ENCODE measurements around the gene C2orf15.
A peak's percentile ranks its signal among the peaks of the same experiment; 100 is the strongest.

The C2orf15 gene

GRCh38 chr2:99152199-99152895, 10.8 kb downstream of the C2orf15 start:
- DNase-seq (ENCODE audit: low read depth): no peak
- H3K4me3 ChIP-seq (ENCODE audit: low read length): no peak overlapping the region
- TF ChIP-seq, protein P1, sequence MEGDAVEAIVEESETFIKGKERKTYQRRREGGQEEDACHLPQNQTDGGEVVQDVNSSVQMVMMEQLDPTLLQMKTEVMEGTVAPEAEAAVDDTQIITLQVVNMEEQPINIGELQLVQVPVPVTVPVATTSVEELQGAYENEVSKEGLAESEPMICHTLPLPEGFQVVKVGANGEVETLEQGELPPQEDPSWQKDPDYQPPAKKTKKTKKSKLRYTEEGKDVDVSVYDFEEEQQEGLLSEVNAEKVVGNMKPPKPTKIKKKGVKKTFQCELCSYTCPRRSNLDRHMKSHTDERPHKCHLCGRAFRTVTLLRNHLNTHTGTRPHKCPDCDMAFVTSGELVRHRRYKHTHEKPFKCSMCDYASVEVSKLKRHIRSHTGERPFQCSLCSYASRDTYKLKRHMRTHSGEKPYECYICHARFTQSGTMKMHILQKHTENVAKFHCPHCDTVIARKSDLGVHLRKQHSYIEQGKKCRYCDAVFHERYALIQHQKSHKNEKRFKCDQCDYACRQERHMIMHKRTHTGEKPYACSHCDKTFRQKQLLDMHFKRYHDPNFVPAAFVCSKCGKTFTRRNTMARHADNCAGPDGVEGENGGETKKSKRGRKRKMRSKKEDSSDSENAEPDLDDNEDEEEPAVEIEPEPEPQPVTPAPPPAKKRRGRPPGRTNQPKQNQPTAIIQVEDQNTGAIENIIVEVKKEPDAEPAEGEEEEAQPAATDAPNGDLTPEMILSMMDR (conservative IDR thresholded peaks at IDR 0.05; ENCODE audit: low read length): no peak

DNA sequence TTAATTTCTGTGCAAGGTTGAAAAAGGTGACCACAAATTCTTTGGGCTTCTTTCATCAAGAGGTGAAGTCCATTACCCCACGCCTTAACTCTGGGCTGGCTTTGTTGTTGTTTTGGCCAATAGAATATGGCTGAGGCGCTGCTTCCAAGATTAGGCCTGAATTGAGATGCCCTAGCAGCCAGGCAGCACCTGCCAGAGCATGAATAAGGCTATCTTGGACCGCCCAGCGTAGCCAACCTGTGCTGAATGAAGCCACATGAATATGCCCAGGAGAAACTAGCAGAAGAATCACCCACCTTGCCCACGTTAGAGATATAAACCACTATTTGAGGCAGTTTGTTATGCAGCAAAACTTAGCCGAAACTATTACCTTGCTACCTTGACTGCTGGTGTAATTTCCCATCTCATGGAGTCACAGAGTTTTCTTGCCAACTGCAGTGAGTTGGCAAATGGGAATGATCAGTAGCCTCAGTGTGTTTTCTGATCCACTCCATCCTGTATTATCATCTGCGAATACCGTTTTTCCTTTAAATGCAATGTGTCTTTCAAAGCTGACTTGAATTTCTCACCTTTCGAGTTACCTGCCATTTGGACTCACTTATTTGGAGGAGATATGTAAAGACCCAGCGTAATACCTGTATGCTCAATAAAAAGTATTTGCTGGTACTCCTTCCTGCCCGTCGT, 12.6 kb downstream of the C2orf15 start:
- H3K4me3 ChIP-seq (ENCODE audit: low read length): peak overlapping the region; percentile 91
- TF ChIP-seq, protein P1 (conservative IDR thresholded peaks at IDR 0.05; ENCODE audit: low read length): no peak
- DNase-seq (ENCODE audit: low read depth): peak; percentile 11

DNA sequence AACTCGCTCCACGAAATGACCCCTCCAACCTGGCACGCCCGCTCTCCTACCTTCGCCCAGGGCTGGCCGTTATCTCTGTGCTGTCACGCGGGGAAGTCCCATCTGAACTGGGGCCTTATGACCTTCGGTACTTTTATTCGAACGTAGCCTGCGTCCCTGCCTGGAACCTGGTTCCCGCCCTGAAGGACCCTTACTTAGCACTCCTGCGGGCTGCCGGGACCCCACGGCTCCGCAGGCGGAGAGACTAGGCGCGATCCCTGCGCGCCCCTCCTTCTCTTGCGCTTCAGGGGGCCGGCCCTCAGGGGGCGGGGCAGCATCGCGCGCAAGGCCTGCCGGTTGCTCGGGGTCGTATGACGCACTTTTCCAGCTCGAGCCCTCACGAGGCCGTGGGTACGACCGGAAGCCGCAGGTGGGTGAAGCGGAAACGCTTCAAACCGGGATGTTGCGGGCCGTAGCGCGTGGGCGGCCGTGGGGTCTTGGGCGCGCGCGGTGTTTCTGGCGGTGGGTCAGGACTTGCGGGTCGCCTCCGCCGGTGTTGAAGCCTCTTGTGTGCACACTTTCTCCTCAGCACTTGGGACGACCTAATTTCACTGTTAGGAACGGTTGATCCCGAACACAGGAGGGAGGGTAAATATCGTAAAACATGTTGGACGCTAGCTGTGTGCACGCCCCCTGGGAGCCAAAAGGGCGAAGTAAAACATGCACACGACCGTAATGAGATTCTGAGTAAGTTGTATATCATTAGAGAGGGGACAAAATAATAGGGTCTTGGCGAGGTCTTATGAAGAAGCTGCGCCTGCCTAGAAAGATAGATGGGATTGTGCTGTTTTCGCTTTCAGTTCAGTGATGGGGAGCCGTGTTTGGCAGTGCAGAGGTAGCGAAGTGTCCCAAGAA, 13.4 kb downstream of the C2orf15 start, which contains the start of the genes LIPT1 and TSGA10:
LIPT1 (plus strand) TSS at position 325 of the 894 bp plus-strand sequence. CDS start 6,991 bp downstream, outside the sequence.
TSGA10 (minus strand) TSS at position 300 of the 894 bp plus-strand sequence. CDS start 45,503 bp downstream, outside the sequence.
- TF ChIP-seq, protein P1 (conservative IDR thresholded peaks at IDR 0.05; ENCODE audit: low read length): peak; percentile 24
- DNase-seq (ENCODE audit: low read depth): peak; percentile 84
- peak within 1 kb of the TSS; percentile 91 for H3K4me3 ChIP-seq (ENCODE audit: low read length)

GRCh38 chr2:99156891-99157290, 15.4 kb downstream of the C2orf15 start:
- no peak for DNase-seq (ENCODE audit: low read depth)
- TF ChIP-seq, protein P1 (conservative IDR thresholded peaks at IDR 0.05; ENCODE audit: low read length): no peak

DNA sequence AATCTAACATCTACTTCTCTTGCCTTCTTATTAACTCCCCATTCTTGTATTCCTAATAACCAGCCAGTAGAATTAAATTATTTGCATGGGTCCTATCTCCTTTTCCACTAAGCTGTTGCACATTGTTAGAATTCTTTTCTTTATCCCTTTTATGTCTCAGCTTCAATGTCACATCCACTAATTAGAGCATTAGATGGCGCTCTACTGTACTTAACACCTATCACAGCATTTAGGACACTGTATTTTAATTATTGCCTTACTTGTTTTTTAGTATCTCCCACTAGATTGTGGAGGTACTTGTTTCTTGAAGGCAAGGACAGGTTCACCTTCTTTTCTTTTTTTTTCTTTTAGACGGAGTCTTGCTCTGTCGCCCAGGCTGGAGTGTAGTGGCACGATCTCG, 17.1 kb downstream of the C2orf15 start:
- DNase-seq (ENCODE audit: low read depth): no peak
- TF ChIP-seq, protein P1 (conservative IDR thresholded peaks at IDR 0.05; ENCODE audit: low read length): no peak
- no peak overlapping the region for H3K4me3 ChIP-seq (ENCODE audit: low read length)

More at GRCh38 chr2:99156891-99157290, 15.4 kb downstream of the C2orf15 start:
- H3K4me3 ChIP-seq (ENCODE audit: low read length): no peak overlapping the region

GRCh38 chr2:99159594-99159993, 18.1 kb downstream of the C2orf15 start:
- no peak overlapping the region for H3K4me3 ChIP-seq (ENCODE audit: low read length)
- TF ChIP-seq, protein P1 (conservative IDR thresholded peaks at IDR 0.05; ENCODE audit: low read length): no peak
- no peak for DNase-seq (ENCODE audit: low read depth)
